H9 (cell line): ENCODE data around the gene NAMPT. TPM values are rescaled to one million over a fixed set of nuclear protein-coding genes. Genes with fewer than 3 reads are reported as not detected.

ENCODE experiments used
- DNase-seq: peaks from one replicate; pipeline ENCODE4 v3.0.0-alpha.2; 2017
- H2AFZ ChIP-seq: one replicate; pipeline ENCODE4 v1.6.1; 2013; ENCODE audit warnings: mild to moderate bottlenecking, low read length, control low read depth, moderate library complexity
- H2AK5ac ChIP-seq: 2 replicates; pipeline ENCODE4 v1.6.1; 2013; ENCODE audit warnings: low read length, control low read depth, mixed read lengths; ENCODE audit not compliant: insufficient read length
- H2BK120ac ChIP-seq: one replicate; pipeline ENCODE4 v1.6.1; 2013; ENCODE audit warnings: low read depth, mild to moderate bottlenecking, low read length, control low read depth, inconsistent platforms; ENCODE audit not compliant: poor library complexity, severe bottlenecking
- H2BK12ac ChIP-seq: 2 replicates; pipeline ENCODE4 v1.6.1; 2013; ENCODE audit warnings: low read length, control low read depth, mixed read lengths, low read depth; ENCODE audit not compliant: insufficient read length
- H2BK15ac ChIP-seq: 2 replicates; pipeline ENCODE4 v1.6.1; 2013; ENCODE audit warnings: low read depth, low read length, control low read depth
- H2BK20ac ChIP-seq: one replicate; pipeline ENCODE4 v1.6.1; 2013; ENCODE audit warnings: low read depth, mild to moderate bottlenecking, low read length, control low read depth, inconsistent platforms; ENCODE audit not compliant: poor library complexity, severe bottlenecking
- H2BK5ac ChIP-seq: 2 replicates; pipeline ENCODE4 v1.6.1; 2013; ENCODE audit warnings: low read length, control low read depth, mixed read lengths; ENCODE audit not compliant: insufficient read length
- H3K14ac ChIP-seq: 2 replicates; pipeline ENCODE4 v1.6.1; 2013; ENCODE audit warnings: low read length, control low read depth; ENCODE audit not compliant: insufficient read depth
- H3K18ac ChIP-seq: 2 replicates; pipeline ENCODE4 v1.6.1; 2013; ENCODE audit warnings: low read depth, mild to moderate bottlenecking, mixed read lengths, low read length, control low read depth; ENCODE audit not compliant: insufficient read length
- H3K23ac ChIP-seq: 2 replicates; pipeline ENCODE4 v1.6.1; 2013; ENCODE audit warnings: low read length, control low read depth, mixed read lengths, low read depth; ENCODE audit not compliant: insufficient read length
- H3K23me2 ChIP-seq: 2 replicates; pipeline ENCODE4 v1.6.1; 2013; ENCODE audit warnings: low read depth, mild to moderate bottlenecking, mixed read lengths, low read length, control low read depth; ENCODE audit not compliant: insufficient read length, poor library complexity, severe bottlenecking
- H3K27ac ChIP-seq: 2 replicates; pipeline ENCODE4 v1.5.1; 2013; ENCODE audit warnings: low read length, control low read depth, mixed read lengths, low read depth; ENCODE audit not compliant: insufficient read length
- H3K27me3 ChIP-seq: 2 replicates; pipeline ENCODE4 v1.6.1; 2013; ENCODE audit warnings: low read length, control low read depth, inconsistent platforms; ENCODE audit not compliant: insufficient read depth
- H3K4ac ChIP-seq: 2 replicates; pipeline ENCODE4 v1.6.1; 2013; ENCODE audit warnings: low read depth, mild to moderate bottlenecking, control low read depth, inconsistent platforms, low read length, moderate library complexity
- H3K4me1 ChIP-seq: 2 replicates; pipeline ENCODE4 v1.6.1; 2013; ENCODE audit warnings: low read length, control low read depth, inconsistent platforms; ENCODE audit not compliant: insufficient read depth
- H3K4me2 ChIP-seq: 2 replicates; pipeline ENCODE4 v1.6.1; 2013; ENCODE audit warnings: low read length, control low read depth, mixed read lengths; ENCODE audit not compliant: insufficient read length, insufficient read depth
- H3K56ac ChIP-seq: 2 replicates; pipeline ENCODE4 v1.6.1; 2013; ENCODE audit warnings: low read depth, mild to moderate bottlenecking, mixed read lengths, low read length, control low read depth; ENCODE audit not compliant: insufficient read length
- H3K79me1 ChIP-seq: 2 replicates; pipeline ENCODE4 v1.6.1; 2013; ENCODE audit warnings: low read depth, mild to moderate bottlenecking, moderate library complexity, low read length, control low read depth, inconsistent platforms; ENCODE audit not compliant: insufficient read depth, poor library complexity, severe bottlenecking
- H3K79me2 ChIP-seq: 2 replicates; pipeline ENCODE4 v1.6.1; 2013; ENCODE audit warnings: low read length, control low read depth, inconsistent platforms; ENCODE audit not compliant: insufficient read depth
- H3K9ac ChIP-seq: 2 replicates; pipeline ENCODE4 v1.6.1; 2013; ENCODE audit warnings: low read length, control low read depth, mixed read lengths; ENCODE audit not compliant: insufficient read length; ENCODE audit errors: extremely low read depth
- H3K9me3 ChIP-seq: one replicate; pipeline ENCODE4 v1.6.1; 2013; ENCODE audit warnings: low read depth, low read length, inconsistent platforms; ENCODE audit not compliant: control insufficient read depth
- H3T11ph ChIP-seq: one replicate; pipeline ENCODE4 v1.6.1; 2013; ENCODE audit warnings: mild to moderate bottlenecking, low read length, control low read depth, inconsistent platforms
- H4K20me1 ChIP-seq: one replicate; pipeline ENCODE4 v1.6.1; 2013; ENCODE audit not compliant: control insufficient read depth, insufficient read length, insufficient read depth
- H4K5ac ChIP-seq: 2 replicates; pipeline ENCODE4 v1.6.1; 2013; ENCODE audit warnings: low read depth, mild to moderate bottlenecking, mixed read lengths, low read length, control low read depth; ENCODE audit not compliant: insufficient read length
- H4K8ac ChIP-seq: replicated peaks from 2 replicates; pipeline ENCODE4 v1.6.1; 2013; ENCODE audit warnings: low read length, control low read depth, mixed read lengths, low read depth; ENCODE audit not compliant: insufficient read length
- H4K91ac ChIP-seq: 2 replicates; pipeline ENCODE4 v1.6.1; 2013; ENCODE audit warnings: low read depth, mild to moderate bottlenecking, moderate library complexity, mixed read lengths, low read length, control low read depth; ENCODE audit not compliant: insufficient read length
- H3K27ac Mint-ChIP-seq, 3 experiments: 2 replicates in 2 of 3; 3 replicates in 1 of 3; pipeline ENCODE4 v1.8.0; 2020 to 2021; ENCODE audit warnings: mixed read lengths in 3 of 3, mild to moderate bottlenecking in 1 of 3, moderate library complexity in 1 of 3
- H3K27me3 Mint-ChIP-seq: 2 replicates; pipeline ENCODE4 v1.8.0; 2021; ENCODE audit warnings: low read depth, mild to moderate bottlenecking, moderate library complexity, mixed read lengths
- H3K36me3 Mint-ChIP-seq, 3 experiments: 2 replicates in 2 of 3; 3 replicates in 1 of 3; pipeline ENCODE4 v1.8.0; 2020 to 2021; ENCODE audit warnings: low read depth in 3 of 3, mixed read lengths in 3 of 3; ENCODE audit not compliant: insufficient read depth in 1 of 3
- H3K4me1 Mint-ChIP-seq, 2 experiments: 2 replicates each; pipeline ENCODE4 v1.8.0; 2020; ENCODE audit warnings: mixed read lengths in 2 of 2
- H3K4me3 Mint-ChIP-seq, 2 experiments: 2 replicates in 1 of 2; 3 replicates in 1 of 2; pipeline ENCODE4 v1.8.0; 2020 to 2021; ENCODE audit warnings: mild to moderate bottlenecking in 2 of 2, mixed read lengths in 2 of 2, moderate library complexity in 1 of 2
- H3K9me3 Mint-ChIP-seq, 2 experiments: 2 replicates in 1 of 2; 3 replicates in 1 of 2; pipeline ENCODE4 v1.8.0; 2020; ENCODE audit warnings: mild to moderate bottlenecking in 2 of 2, mixed read lengths in 2 of 2, moderate library complexity in 1 of 2
- WGBS: extraction: QIAGEN DNeasy Blood & Tissue Kit; methylation state at CpG from one replicate; pipeline ENCODE4 v1.1.7; 2013; ENCODE audit warnings: missing lambda C conversion rate, low lambda C conversion rate, mixed read lengths; ENCODE audit not compliant: insufficient read length; ENCODE audit errors: extremely low coverage; 5-methylcytosine and 5-hydroxymethylcytosine counted together
- total RNA-seq: library from RNA; stranded (reverse); gene quantifications from 2 replicates; pipeline ENCODE4 v1.2.1, GENCODE V29; 2021
- TF ChIP-seq, protein P1 (sequence below): fragments of 200-600 bp; sonication (generic); conservative IDR thresholded peaks from 3 replicates; pipeline ENCODE4 v1.8.0; 2021; ENCODE audit warnings: antibody characterized with exemption, mild to moderate bottlenecking

Gene NAMPT
- total RNA-seq, 1 experiment from 2014 or later, result 83.5 TPM

DNA sequence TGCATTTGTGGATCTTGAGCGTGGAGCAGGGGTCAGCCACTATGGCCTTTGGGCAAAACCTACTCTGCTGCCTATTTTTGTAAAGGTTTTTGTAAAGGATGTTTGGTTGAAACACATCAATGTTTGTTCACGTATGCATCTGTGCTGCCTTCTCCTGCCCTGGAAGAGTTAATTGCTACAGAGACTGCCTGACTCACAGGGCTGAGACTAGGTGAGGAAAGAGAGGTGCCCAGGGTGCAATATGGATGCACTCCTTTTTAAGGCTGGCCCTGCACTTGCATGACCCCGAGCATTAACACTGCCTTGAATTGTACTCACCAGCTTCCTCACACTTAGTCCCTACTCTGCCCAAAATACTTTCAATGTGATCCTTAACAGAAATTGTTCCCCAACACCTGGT is 20.9 kb upstream of the NAMPT start:
- Histone ChIP-seq H3K27ac (no peak overlapping the region), H2BK15ac (no peak overlapping the region), H3K56ac (no peak overlapping the region), H3K23me2 (no peaks in the 10 kb centered on the region), H4K8ac (no peak overlapping the region), H3K9ac (no peak overlapping the region), H2BK5ac (no peak overlapping the region), H3K79me2 (no peaks in the 10 kb centered on the region), H3K4ac (no peak overlapping the region), H2AK5ac (no peak overlapping the region), H3K14ac (no peak overlapping the region), H4K91ac (no peak overlapping the region), H4K5ac (no peak overlapping the region), H3K23ac (no peak overlapping the region), H2BK12ac (no peak overlapping the region), H3K27me3 (no peaks in the 10 kb centered on the region), H2BK120ac (no peak overlapping the region), H3K9me3 (no peaks in the 10 kb centered on the region), H3T11ph (no peak overlapping the region), H3K18ac (no peak overlapping the region), H2AFZ (peak overlapping the region; percentile 15), H4K20me1 (no peaks in the 10 kb centered on the region), H3K79me1 (no peaks in the 10 kb centered on the region), H3K4me1 (peaks cover 8% of the 10 kb centered on the region; the same call in 1 of the 2 replicates), H3K4me2 (no peak overlapping the region), H2BK20ac (no peak overlapping the region)
- H3K9me3 Mint-ChIP-seq, result peaks cover 14 to 24% of the 10 kb centered on the region in 2 experiments
- H3K4me1 Mint-ChIP-seq, result peaks cover 5 to 9% of the 10 kb centered on the region in 2 experiments
- peaks cover 6% of the 10 kb centered on the region for H3K27me3 Mint-ChIP-seq
- peaks cover 0 to 1% (median 0%) of the 10 kb centered on the region in 3 experiments; a peak in 1 of 7 replicates for H3K36me3 Mint-ChIP-seq
- H3K27ac Mint-ChIP-seq, result peak overlapping the region in 1 of 3 experiments; percentile 34; a peak in 2 of 7 replicates
- TF ChIP-seq, protein P1, sequence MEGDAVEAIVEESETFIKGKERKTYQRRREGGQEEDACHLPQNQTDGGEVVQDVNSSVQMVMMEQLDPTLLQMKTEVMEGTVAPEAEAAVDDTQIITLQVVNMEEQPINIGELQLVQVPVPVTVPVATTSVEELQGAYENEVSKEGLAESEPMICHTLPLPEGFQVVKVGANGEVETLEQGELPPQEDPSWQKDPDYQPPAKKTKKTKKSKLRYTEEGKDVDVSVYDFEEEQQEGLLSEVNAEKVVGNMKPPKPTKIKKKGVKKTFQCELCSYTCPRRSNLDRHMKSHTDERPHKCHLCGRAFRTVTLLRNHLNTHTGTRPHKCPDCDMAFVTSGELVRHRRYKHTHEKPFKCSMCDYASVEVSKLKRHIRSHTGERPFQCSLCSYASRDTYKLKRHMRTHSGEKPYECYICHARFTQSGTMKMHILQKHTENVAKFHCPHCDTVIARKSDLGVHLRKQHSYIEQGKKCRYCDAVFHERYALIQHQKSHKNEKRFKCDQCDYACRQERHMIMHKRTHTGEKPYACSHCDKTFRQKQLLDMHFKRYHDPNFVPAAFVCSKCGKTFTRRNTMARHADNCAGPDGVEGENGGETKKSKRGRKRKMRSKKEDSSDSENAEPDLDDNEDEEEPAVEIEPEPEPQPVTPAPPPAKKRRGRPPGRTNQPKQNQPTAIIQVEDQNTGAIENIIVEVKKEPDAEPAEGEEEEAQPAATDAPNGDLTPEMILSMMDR, result no peak
- H3K4me3 Mint-ChIP-seq, result no peak overlapping the region
- DNase-seq, result no peak
- WGBS, result no CpG with 5 or more reads among the region's 3 CpGs
